NCI-H2196 treated with DMSO at 0.1 percent for 48 hours (cell line): ENCODE data around the gene JAGN1.
"Not testable (repeated sequence)": the region's sequence is repeated elsewhere in the genome, so short reads cannot be mapped to it uniquely, and the experiment has no call there.

Experiments
- DNase-seq: peaks from one replicate; lab custom pipeline; 2025; ENCODE audit not compliant: unreplicated experiment; lab: John Stamatoyannopoulos, UW

The JAGN1 gene

DNA sequence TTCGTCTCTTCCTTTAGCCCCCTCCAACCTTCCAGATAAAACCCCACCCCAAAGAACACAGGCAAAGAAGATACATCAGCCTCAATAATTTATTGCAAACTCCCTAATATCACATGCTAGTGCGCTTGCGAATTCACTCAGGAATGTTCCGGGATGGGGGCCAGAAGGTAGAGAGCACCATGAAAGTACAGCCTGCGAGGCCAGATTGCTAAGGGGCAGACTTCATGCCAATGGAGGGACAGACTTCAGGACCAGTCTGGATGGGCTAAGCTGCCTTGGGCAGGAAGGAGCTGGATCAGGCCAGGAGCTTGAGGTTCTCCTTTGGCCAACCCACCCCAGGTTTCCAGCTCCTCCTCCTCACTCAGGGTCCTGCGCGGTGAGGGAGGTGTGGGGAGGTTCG, 23.8 kb upstream of the JAGN1 start:
- DNase-seq, result no peak

DNA sequence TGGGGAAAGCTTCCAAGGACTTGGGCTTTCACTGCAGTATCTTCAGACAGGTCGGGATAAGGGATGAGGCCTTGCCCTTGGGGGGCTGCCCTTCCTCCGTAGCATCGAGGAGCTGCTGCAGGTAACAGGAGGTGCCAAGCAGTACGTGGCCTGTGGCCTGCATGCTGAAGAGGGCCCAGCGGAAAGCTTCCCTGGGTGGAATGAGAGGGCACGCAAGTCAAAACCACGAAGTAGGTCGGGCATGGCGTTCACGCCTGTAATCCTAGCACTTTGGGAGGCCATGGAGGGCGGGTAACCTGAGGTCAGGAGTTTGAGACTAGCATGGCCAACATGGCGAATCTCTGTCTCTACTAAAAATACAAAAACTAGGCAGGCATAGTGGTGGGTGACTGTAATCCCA, 23.3 kb upstream of the JAGN1 start:
- no peak for DNase-seq

DNA sequence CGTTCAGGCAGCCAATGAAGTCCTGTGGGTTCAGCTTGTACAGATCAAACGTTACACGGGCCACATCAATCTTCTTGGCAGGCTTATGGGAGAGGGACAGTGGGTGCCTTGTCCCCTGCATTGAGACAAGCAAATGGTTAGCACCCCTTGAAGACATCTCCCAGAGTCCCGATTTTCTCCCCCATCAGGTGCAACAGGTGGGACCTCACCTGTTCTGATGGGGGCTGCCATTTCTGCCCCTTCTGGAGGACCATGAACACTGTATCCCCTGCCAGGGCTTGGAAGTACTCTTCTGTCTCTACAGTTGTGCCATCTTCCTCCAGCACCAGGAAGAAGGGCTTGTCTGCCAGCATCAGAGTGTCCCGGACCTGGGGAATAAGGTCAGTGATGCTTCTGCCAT, 20.5 kb upstream of the JAGN1 start:
- no peak for DNase-seq

DNA sequence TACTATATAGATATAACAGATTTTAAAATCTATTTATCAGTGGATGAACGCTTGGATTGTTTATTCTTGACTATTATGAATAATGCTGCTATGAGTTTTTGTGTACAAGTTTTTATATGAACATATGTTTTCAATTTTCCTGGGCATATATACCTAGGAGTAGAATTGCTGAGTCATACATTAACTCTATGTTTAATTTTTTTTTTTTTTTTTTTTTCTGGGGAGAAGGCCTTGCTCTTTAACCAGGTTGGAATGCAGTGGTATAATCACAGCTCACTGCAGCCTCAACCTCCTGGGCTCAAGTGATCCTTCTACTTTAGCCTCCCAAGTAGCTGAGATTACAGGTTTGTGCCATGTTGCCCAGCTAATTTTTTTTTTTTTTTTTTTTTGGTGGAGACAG, 19.4 kb upstream of the JAGN1 start:
- no peak for DNase-seq

DNA sequence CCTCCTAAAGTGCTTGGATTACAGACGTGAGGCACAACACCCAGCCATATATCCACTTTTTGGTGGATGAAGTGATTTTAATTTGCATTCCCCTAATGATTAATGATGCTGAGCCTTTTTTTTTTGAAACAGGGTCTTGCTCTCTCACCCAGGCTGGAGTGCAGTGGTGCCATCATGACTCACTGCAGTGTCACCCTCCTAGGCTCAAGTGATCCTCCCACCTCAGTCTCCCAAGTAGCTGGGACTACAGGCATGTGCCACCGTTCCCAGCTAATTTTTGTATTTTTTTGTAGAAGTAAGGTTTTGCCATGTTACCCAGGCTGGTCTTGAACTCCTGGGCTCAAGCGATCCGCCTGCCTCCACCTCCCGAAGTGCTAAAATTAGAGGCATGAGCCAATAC, 18.3 kb upstream of the JAGN1 start:
- not testable (repeated sequence) for DNase-seq

DNA sequence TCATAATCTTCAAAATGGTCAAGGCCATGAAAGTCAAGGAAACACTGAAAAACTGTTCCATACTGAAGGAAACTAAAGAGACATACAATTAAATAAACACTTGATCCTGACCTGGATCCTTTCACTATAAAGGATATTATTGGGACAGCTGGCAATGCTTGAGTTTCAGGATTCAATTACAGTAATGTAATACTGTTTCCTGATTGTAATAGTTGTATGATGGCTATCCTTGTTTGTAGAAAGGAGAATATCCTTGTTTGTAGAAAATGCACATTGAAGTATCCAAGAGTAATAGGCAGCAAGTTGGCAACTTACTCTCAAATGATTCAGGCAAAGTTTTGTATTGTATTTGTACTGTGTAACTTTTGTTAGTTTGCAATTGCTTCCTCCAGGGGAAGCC, 15.0 kb upstream of the JAGN1 start:
- DNase-seq, result peak; percentile 19

DNA sequence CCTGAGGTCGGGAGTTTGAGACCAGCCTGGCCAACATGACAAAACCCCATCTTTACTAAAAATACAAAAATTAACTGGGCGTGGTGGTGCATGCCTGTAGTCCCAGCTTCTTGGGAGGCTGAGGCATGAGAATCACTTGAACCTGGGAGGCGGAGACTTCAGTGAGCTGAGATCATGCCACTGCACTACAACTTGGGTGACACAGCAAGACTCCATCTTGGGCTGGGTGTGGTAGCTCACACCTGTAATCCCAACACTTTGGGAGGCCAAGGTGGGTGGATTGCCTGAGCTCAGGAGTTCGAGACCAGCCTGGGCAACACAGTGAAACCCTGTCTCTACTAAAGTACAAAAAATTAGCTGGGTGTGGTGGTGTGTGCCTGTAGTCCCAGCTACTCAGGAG, 14.2 kb upstream of the JAGN1 start:
- not testable (repeated sequence) for DNase-seq

DNA sequence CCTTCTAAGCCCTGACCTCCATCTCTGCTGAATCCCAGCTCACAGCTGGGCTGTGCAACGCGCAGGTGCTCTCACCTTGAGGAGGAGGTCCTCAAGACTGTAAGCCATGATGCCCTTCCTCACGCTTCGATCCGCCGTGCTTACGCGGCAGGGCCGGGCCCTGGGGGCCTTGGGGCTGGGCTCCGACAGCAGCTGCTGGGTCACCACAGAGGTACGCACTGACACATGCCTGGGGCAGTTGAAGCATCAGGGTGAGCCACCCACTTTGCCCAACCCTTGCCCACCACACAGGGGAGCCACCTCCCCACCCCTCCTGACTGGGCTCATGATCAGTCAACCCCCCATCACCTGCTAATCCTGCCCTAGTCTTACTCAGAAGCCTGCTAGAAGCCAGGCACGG, 13.4 kb upstream of the JAGN1 start:
- DNase-seq, result no peak

DNA sequence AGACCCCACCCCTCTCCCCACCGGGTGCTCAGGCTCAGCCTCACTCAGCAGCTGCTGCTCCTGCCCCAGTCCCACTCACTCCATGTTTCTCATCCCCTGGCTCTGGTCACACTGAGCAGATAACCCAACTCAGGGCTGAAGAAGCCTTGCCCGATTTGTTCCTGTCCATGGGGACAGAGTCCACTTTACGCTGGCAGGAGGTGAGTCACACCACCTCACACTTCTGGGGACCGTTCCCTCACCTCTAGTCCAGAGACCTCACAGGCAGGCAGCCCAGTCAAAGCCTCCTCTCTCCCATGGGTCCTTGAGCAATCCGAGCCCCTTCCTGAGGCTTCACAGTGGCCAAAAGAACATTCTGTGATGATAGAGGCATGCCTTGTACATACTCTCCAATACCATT, 11.7 kb upstream of the JAGN1 start:
- DNase-seq, result no peak

DNA sequence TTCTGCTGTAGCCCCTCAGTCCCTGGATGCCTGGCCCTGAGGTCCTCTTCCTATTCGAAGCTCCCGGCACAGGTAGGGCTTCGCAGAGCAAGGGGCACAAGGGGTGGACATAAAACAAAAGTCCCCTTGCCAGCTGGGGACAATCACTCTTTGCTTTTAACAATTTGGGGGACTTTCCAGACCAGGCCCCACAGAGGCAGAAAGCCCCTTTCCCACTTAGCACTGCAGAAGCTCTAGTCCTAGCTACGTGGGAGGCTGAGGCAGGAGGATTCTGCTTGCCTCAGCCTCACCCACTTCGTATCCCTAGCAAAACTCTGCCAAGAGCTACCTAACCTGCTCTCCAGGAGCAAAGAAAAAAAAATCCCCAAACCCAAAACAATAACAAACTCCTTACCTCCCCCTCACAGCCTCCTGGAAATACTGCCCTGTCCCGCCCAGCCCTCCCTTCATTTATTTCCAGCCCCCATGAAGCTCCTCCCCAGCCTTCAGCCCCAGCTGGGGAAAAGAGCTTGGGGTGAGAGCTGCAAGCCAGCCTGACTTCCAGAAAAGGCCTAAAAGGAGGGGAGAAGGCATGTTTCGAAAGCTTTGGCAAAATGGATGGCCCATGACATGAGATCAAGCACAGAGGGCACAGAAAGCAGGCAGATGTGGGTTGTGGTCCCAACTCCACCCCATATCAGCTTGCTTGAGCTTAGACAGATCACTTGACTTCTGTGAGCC, 10.4 kb upstream of the JAGN1 start, which contains the start of gene CIDEC:
Gene CIDEC (minus strand): TSS at position 424 of the 720 bp plus-strand sequence. CDS start 1,767 bp downstream, outside the sequence.
- DNase-seq, result no peak

DNA sequence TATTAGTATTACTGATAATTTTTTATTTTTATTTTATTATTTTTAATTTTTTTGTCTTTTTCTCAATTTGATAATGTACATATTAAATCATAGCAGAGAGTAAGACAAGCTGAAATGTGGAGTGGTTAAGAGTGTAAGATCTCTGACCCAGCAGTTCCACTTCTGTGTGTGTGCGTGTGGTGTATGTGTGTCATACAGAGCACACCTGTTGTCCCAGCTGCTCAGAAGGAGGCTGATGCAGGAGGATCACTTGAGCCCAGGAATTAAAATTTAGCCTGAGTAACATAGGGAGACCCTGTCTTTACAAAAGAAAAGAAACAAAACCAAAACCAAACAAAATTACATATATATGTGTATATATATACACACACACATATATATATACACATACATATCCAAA, 9.0 kb upstream of the JAGN1 start:
- no peak for DNase-seq

DNA sequence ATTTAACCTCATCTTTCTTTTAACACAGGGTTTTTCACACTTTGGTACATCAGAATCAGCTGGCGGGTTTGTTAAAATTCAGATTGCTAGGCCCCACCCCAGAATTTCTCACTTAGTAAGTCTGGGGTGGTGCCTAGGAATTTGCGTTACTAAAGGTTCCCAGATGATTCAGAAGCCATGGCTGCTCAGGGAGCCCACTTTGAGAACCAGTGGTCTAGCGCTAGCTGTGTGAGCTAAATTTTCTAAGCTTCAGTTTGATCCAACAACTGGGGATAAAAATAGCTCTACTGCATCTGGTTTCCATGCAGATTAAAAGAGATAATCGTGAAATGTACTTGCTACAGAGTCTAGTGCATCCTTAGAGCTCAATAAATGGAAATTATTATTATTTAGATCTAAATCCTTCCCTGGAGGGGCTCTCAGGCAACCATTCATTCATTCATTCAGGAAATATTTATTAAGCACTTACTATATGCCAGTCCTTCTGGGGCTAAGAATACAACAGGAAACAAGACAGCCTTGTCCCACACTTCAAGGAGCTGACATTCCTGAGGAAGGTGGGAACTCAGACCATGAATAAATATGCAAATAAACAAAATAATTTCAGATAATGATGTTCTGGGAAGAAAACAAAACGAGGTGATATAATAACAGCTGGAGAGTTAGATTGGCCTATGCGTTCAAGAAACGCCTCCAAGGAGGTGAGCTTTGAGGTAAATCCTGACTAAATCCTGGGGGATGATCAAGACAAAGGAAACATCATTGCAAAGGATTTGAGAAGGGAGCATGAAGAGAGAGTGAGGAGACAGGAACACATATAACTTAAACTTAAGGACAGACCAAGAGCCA, 6.5 kb upstream of the JAGN1 start:
- DNase-seq, result no peak

DNA sequence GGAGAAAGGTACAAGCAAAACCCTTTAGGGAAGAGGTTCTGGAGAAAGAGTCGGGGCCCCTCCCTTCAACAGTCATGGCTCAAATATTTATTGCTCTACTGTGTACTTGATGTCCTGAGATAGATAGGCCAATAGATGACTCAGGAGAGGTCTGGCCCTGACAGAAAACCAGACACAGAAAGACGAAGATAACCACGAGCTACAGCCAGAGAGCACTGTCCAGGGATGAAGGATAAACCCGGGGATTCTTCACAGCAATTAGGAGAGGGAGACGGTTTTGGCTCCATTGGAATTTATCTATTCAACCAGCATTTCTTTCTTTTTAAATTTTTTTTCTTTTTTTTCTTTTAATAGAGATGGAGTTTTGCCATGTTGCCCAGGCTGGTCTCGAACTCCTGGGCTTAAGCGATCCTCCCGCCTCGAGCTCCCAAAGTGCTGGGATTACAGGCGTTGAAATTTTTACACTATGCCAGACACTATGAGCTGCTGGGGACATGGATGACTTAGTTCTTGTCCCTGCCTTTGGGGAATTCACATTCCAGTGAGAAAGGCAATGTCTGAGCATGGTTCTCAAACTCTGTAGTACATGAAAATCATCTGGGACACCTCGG, 5.8 kb upstream of the JAGN1 start:
- DNase-seq, result no peak

DNA sequence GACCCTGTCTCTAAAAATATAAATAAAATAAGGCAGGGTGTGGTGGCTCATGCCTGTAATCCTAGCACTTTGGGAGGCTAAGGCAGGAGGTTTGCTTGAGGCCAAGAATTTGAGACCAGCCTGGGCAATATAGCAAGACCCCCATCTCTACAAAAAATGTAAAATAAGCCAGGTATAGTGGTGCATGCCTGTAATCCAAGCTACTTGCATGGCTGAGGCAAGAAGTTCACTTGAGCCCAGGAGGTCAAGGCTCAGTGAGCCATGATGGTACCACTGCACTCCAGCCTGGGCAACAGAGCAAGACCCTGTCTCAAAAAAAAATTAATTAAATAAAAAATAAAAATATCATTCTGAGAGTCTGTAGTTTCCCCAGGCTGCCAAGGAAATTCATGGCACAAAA, 4.1 kb upstream of the JAGN1 start:
- DNase-seq, result no peak

DNA sequence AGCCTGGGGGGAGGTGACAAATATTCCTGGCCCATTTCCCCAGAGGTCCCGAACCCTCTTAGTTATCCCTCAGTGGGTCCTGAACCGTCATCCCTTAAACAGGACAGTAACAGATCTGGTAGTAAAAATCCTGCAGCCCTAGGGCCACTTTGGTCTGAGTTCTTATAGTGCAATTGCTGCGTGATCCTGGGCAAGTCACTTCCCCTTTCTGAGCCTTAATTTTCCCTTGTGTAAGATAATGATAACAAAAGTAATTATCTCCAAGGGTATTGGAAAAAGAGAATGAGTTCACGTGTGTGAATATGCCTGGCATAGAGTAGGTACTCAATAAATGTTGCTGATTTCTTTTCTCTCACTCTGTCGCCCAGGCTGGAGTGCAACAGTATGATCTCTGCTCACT, 2.9 kb upstream of the JAGN1 start:
- DNase-seq, result no peak

DNA sequence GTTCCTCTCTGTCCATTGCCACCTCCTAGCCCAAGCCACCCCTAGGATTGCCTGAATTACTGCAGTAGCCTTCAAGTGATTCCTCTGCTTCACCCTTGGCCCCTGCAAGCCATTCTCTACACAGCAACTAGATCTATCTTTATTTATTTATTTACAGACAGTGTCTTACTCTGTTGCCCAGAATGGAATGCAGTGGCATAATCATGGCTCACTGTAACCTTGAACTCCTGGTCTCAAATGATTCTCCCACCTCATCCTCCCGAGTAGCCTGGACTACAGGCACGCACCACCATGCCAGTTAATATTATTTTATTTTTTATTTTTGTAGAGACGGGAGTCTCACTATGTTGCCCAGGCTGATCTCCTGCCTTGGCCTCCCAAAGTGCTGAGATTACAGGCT, 1.9 kb upstream of the JAGN1 start:
- no peak for DNase-seq

DNA sequence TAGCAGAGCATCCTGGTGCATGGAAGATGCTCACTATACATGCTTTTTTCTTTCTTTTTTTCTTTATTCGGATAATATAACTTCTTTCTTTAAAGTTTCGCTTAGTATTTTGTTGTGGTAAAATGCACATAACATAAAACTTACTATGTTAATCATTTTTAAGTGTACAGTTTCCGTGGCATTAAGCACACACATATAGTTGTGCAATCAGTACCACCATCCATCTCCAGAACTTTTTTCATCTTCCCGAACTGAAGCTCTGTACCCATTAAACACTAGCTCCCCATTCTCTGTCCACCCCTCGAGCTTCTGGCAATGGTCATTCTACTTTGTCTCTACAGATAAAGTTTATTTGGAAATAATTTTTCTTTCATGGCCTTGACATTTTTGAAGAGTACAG, 1.0 kb upstream of the JAGN1 start:
- DNase-seq, result no peak

DNA sequence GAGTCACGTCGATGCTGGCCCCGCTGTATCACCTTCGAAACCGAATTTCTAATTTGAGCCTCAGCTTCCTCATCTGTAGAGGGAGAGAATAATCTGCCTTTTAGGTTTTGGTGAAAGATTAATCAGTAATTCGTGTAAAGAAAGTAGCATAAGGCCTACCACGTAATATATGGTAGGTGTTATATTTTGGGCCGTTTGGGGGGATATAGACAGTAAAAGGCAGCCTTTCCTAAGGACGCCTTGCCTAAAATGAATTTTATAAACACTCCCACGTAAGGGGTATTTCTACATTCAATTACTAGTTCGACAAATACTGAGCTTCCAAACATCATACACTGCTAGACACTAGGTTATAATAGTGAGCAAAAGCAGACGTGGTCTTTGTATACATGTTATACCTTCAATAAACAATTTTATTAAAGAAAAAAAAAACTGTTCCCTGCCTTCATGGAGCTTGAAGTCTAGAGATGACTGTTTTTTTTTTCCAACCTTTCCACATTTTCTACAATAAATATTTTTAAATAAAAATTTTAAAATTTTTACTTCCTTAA, 737 bp downstream of the JAGN1 start:
- DNase-seq, result no peak

DNA sequence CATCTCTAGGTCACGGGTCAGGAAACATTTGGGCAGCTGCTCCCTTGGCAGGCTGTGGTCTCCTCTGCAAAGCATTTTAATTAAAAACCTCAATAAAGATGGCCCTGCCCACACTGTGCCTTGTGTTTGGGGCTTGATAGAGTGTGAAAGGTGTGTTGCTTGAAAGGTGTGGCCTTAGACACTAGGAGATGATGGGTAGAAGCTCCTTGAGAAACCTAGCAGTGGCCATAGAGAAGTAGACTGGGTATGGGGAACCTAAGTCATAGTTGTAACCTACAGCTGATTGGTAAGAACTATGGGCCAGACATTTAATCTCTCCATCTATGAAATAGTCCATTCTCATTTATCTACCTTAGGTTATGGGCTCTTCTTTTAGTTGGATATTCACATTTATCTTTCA, 3.3 kb downstream of the JAGN1 start:
- DNase-seq, result no peak

DNA sequence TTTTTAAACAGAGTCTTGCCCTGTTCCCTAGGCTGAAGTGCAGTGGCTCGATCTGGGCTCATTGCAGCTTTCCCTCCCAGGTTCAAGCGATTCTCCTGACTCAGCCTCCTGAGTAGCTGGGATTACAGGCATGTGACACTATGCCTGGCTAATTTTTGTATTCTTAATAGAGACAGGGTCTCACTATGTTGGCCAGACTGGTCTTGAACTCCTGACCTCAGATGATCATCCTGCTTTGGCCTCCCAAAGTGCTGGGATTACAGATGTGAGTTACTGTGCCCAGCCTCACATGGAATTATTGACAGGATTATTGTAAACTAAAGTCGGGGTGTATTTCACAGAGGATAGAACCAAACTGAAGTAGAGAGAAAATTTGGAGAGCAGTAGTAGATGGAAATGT, 5.3 kb downstream of the JAGN1 start:
- not testable (repeated sequence) for DNase-seq

DNA sequence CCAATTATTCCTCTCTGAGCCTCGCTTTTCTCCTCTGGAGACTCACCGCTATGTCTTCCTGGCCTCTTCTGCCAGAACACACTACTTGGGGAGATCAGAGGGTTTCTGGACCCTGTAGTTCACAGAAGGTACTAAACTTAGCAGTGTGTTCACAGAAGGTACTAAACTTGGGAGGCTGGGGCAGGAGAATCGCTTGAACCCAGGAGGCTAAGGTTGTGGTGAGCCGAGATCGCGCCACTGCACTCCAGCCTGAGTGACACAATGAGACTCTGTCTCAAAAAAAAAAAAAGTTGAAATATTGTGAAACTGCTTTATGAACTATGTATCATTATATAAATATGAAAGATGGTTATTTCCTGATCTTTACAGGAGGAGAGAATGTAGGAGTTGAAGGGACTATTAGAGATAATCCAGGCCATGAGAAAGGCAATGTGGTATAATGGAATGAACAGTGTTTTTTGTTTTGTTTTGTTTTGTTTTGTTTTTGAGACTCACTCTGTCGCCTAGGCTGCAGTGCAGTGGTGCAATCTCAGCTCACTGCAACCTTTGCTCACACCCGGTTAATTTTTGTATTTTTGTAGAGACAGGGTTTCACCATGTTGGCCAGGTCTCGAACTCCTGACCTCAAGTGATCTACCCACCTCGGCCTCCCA, 6.5 kb downstream of the JAGN1 start:
- DNase-seq, result not testable (repeated sequence)
